ENCODE data around the gene GOPC. TPM values are rescaled to one million over a fixed set of nuclear protein-coding genes. Genes with fewer than 3 reads are reported as not detected.

GOPC gene
- total and polyA plus RNA-seq, 2 experiments from 2014 or later: 27.9 to 51.4 TPM

DNA sequence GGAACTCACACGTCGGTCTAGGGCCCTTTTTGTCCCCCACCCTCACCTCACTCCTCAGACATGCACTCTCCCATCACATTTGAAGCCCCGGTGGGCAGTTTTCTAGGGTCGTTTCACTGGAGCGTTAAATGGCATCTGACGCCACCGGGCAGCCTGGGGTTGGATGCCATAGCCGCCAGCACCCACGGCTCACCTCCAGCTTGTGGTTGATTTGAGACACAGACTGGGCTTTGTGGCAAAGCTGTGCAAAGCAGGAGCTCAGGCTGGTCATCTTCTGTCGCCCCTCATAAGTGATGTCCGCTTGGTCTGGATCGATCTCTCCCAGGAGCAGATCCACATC is 530 bp downstream of the GOPC start:
- H3K4me1 ChIP-seq (ENCODE audit: low read depth): no peaks in the 10 kb centered on the region
- no peaks in the 10 kb centered on the region for H3K36me3 ChIP-seq
- TF ChIP-seq CTCF (IDR thresholded peaks at IDR 0.05; ENCODE audit: low read depth, low read length): no peak
- DNase-seq (ENCODE audit: low read depth in 1 of 2, low spot score in 1 of 2): no peak
- H3K27ac ChIP-seq: peak overlapping the region; percentile 92
- peak overlapping the region; percentile 69 for H3K4me3 ChIP-seq
- no peaks in the 10 kb centered on the region for H3K27me3 ChIP-seq
- no peaks in the 10 kb centered on the region for H3K9me3 ChIP-seq (ENCODE audit: low read depth)

DNA sequence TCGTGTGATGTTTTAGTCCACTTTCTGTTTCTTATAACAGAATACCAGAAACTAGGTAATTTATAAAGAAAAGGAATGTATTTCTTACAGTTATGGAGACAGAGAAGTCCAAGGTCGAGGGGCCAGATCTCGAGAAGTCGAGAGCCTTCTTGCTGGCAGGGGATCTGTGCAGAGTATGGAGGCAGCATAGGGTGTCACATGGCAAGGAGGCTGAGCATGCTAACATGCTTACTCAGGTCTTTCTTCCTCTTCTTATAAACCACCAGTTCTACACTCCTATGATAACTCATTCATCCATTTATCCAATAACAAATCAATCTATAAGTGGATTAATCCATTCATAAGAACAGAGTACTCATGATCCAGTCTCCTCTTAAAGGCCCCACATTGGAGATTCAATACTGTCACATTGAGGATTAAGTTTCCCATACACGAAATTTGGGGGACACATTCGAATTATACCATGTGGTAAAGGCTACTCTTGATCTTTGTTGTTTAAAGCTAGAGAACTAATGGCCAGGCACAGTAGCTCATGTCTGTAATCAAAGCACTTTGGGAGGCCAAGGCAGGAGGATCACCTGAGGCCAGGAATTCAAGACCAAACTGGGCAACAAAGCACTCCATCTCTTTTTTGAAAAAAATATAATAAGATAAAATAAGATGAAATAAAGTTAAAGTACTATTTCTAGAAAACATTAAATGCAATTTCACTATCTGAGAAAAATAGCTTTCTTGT is 2.1 kb downstream of the GOPC start:
- Histone ChIP-seq H3K27ac (no peak overlapping the region), H3K4me1 (ENCODE audit: low read depth) (no peaks in the 10 kb centered on the region), H3K4me3 (peak overlapping the region; percentile 69)

GRCh38 chr6:117597755-117598154 is 4.6 kb downstream of the GOPC start:
- Histone ChIP-seq H3K4me1 (ENCODE audit: low read depth) (no peaks in the 10 kb centered on the region), H3K9me3 (ENCODE audit: low read depth) (no peaks in the 10 kb centered on the region), H3K4me3 (no peak overlapping the region), H3K27me3 (no peaks in the 10 kb centered on the region), H3K36me3 (no peaks in the 10 kb centered on the region), H3K27ac (no peak overlapping the region)
- TF ChIP-seq CTCF (IDR thresholded peaks at IDR 0.05; ENCODE audit: low read depth, low read length): no peak
- DNase-seq (ENCODE audit: low read depth in 1 of 2, low spot score in 1 of 2): no peak

More for the DNA sequence above, 2.1 kb downstream of the GOPC start:
- Histone ChIP-seq H3K9me3 (ENCODE audit: low read depth) (no peaks in the 10 kb centered on the region), H3K36me3 (no peaks in the 10 kb centered on the region), H3K27me3 (no peaks in the 10 kb centered on the region)
- DNase-seq (ENCODE audit: low read depth in 1 of 2, low spot score in 1 of 2): peak in 1 of 2 donors; percentile 11
- no peak for TF ChIP-seq CTCF (IDR thresholded peaks at IDR 0.05; ENCODE audit: low read depth, low read length)

GRCh38 chr6:117595099-117595923 is 7.0 kb downstream of the GOPC start:
- Histone ChIP-seq H3K27ac (no peak overlapping the region), H3K4me3 (no peak overlapping the region), H3K36me3 (no peaks in the 10 kb centered on the region), H3K27me3 (no peaks in the 10 kb centered on the region), H3K4me1 (ENCODE audit: low read depth) (no peaks in the 10 kb centered on the region), H3K9me3 (ENCODE audit: low read depth) (no peaks in the 10 kb centered on the region)
- DNase-seq (ENCODE audit: low read depth in 1 of 2, low spot score in 1 of 2): no peak
- no peak for TF ChIP-seq CTCF (IDR thresholded peaks at IDR 0.05; ENCODE audit: low read depth, low read length)

GRCh38 chr6:117592983-117593759 is 9.1 kb downstream of the GOPC start:
- DNase-seq (ENCODE audit: low read depth in 1 of 2, low spot score in 1 of 2): peak in 1 of 2 donors; percentile 16
- Histone ChIP-seq H3K36me3 (peaks cover 5% of the 10 kb centered on the region), H3K27ac (no peak overlapping the region), H3K27me3 (no peaks in the 10 kb centered on the region), H3K4me1 (ENCODE audit: low read depth) (no peaks in the 10 kb centered on the region), H3K4me3 (no peak overlapping the region), H3K9me3 (ENCODE audit: low read depth) (no peaks in the 10 kb centered on the region)
- no peak for TF ChIP-seq CTCF (IDR thresholded peaks at IDR 0.05; ENCODE audit: low read depth, low read length)

Data from cardiac muscle cell (in vitro differentiated cells and primary cell).